ENCODE results near the gene TMED4. TPM values are rescaled to one million over a fixed set of nuclear protein-coding genes. Genes with fewer than 3 reads are reported as not detected.

Gene TMED4
- total RNA-seq, 1 donor from 2014 or later: 90.7 TPM

GRCh38 chr7:44534087-44534486, 47.9 kb downstream of the TMED4 start:
- Mint-ChIP-seq H3K36me3 (ENCODE audit: unreplicated experiment) (peaks cover 6% of the 10 kb centered on the region), H3K27me3 (ENCODE audit: unreplicated experiment) (peaks cover 12% of the 10 kb centered on the region), H3K27ac (ENCODE audit: unreplicated experiment) (no peak overlapping the region), H3K4me3 (ENCODE audit: unreplicated experiment) (no peak overlapping the region), H3K9me3 (ENCODE audit: unreplicated experiment) (peaks cover 7% of the 10 kb centered on the region), H3K4me1 (ENCODE audit: low read depth, unreplicated experiment) (peaks cover 1% of the 10 kb centered on the region)
- no peak for DNase-seq
- no peak for TF ChIP-seq CTCF (IDR thresholded peaks at IDR 0.05; ENCODE audit: partially characterized antibody, unreplicated experiment)

- no peak for TF ChIP-seq CTCF (IDR thresholded peaks at IDR 0.05; ENCODE audit: partially characterized antibody, unreplicated experiment)
- Mint-ChIP-seq H3K27me3 (ENCODE audit: unreplicated experiment) (peaks cover 12% of the 10 kb centered on the region), H3K4me1 (ENCODE audit: low read depth, unreplicated experiment) (peaks cover 1% of the 10 kb centered on the region), H3K36me3 (ENCODE audit: unreplicated experiment) (peaks cover 9% of the 10 kb centered on the region), H3K9me3 (ENCODE audit: unreplicated experiment) (peaks cover 8% of the 10 kb centered on the region), H3K4me3 (ENCODE audit: unreplicated experiment) (no peak overlapping the region), H3K27ac (ENCODE audit: unreplicated experiment) (no peak overlapping the region)
- DNase-seq: no peak
Measured at GRCh38 chr7:44533301-44534055, 48.6 kb downstream of the TMED4 start.

GRCh38 chr7:44531421-44532380, 50.3 kb downstream of the TMED4 start:
- DNase-seq: no peak
- no peak for TF ChIP-seq CTCF (IDR thresholded peaks at IDR 0.05; ENCODE audit: partially characterized antibody, unreplicated experiment)
- H3K4me3 Mint-ChIP-seq (ENCODE audit: unreplicated experiment): no peak overlapping the region
- H3K27ac Mint-ChIP-seq (ENCODE audit: unreplicated experiment): no peak overlapping the region
- H3K9me3 Mint-ChIP-seq (ENCODE audit: unreplicated experiment): peaks cover 12% of the 10 kb centered on the region
- H3K4me1 Mint-ChIP-seq (ENCODE audit: low read depth, unreplicated experiment): peaks cover 1% of the 10 kb centered on the region
- H3K27me3 Mint-ChIP-seq (ENCODE audit: unreplicated experiment): peaks cover 5% of the 10 kb centered on the region
- peaks cover 9% of the 10 kb centered on the region for H3K36me3 Mint-ChIP-seq (ENCODE audit: unreplicated experiment)

- Mint-ChIP-seq H3K27ac (ENCODE audit: unreplicated experiment) (no peak overlapping the region), H3K36me3 (ENCODE audit: unreplicated experiment) (peaks cover 9% of the 10 kb centered on the region), H3K9me3 (ENCODE audit: unreplicated experiment) (peaks cover 13% of the 10 kb centered on the region), H3K4me1 (ENCODE audit: low read depth, unreplicated experiment) (peaks cover 1% of the 10 kb centered on the region), H3K4me3 (ENCODE audit: unreplicated experiment) (no peak overlapping the region), H3K27me3 (ENCODE audit: unreplicated experiment) (peaks cover 6% of the 10 kb centered on the region)
- no peak for DNase-seq
- no peak for TF ChIP-seq CTCF (IDR thresholded peaks at IDR 0.05; ENCODE audit: partially characterized antibody, unreplicated experiment)
Measured at GRCh38 chr7:44530990-44531389, 51.0 kb downstream of the TMED4 start.

Other genes starting within 250 kb of the TMED4 start
- 151 TPM for gene NUDCD3, start 91.6 kb downstream of the TMED4 start, total RNA-seq (ENCODE audit: unreplicated experiment)
- gene NPC1L1, start 40.9 kb downstream of the TMED4 start, total RNA-seq (ENCODE audit: unreplicated experiment): not detected
- 84.3 TPM for gene DDX56, start 8.3 kb downstream of the TMED4 start, total RNA-seq (ENCODE audit: unreplicated experiment)
- gene OGDH, start 24.4 kb upstream of the TMED4 start, total RNA-seq (ENCODE audit: unreplicated experiment): 102 TPM
- 291 TPM for gene ZMIZ2, start 166.6 kb upstream of the TMED4 start, total RNA-seq (ENCODE audit: unreplicated experiment)
- 1,460 TPM for gene PPIA, start 214.4 kb upstream of the TMED4 start, total RNA-seq (ENCODE audit: unreplicated experiment)

Data from glutamatergic neuron (in vitro differentiated cells).